GM19099 (cell line): ENCODE data around the gene XYLT1.

ENCODE experiments used
- POLR2A ChIP-seq: IDR thresholded peaks from 3 replicates; pipeline ENCODE4 v1.6.1; 2011; ENCODE audit warnings: low read depth; ENCODE audit not compliant: insufficient read length; ENCODE audit errors: extremely low read depth

The XYLT1 gene

GRCh38 chr16:17403859-17404545 lies 66.8 kb downstream of the XYLT1 start:
- no peak for TF ChIP-seq POLR2A

GRCh38 chr16:17403156-17403809 lies 67.5 kb downstream of the XYLT1 start:
- TF ChIP-seq POLR2A = no peak

- TF ChIP-seq POLR2A = no peak
Observed at GRCh38 chr16:17397499-17397891, 73.3 kb downstream of the XYLT1 start.

GRCh38 chr16:17396762-17397498 lies 73.8 kb downstream of the XYLT1 start:
- no peak for TF ChIP-seq POLR2A

GRCh38 chr16:17395849-17396480 lies 74.8 kb downstream of the XYLT1 start:
- no peak for TF ChIP-seq POLR2A

- TF ChIP-seq POLR2A = no peak
Observed at GRCh38 chr16:17392857-17393692, 77.7 kb downstream of the XYLT1 start.

- no peak for TF ChIP-seq POLR2A
Observed at GRCh38 chr16:17392127-17392856, 78.5 kb downstream of the XYLT1 start.

GRCh38 chr16:17391715-17392114 lies 79.0 kb downstream of the XYLT1 start:
- no peak for TF ChIP-seq POLR2A

- TF ChIP-seq POLR2A = no peak
Observed at GRCh38 chr16:17389384-17389783, 81.4 kb downstream of the XYLT1 start.

- TF ChIP-seq POLR2A = no peak
Observed at GRCh38 chr16:17387256-17387655, 83.5 kb downstream of the XYLT1 start.

- no peak for TF ChIP-seq POLR2A
Observed at GRCh38 chr16:17386229-17386628, 84.5 kb downstream of the XYLT1 start.

GRCh38 chr16:17384471-17384870 lies 86.3 kb downstream of the XYLT1 start:
- TF ChIP-seq POLR2A = no peak

- no peak for TF ChIP-seq POLR2A
Observed at GRCh38 chr16:17382949-17383863, 87.6 kb downstream of the XYLT1 start.
